Activated CD4-positive, alpha-beta T cell treated with anti-CD3 and anti-CD28 coated beads for 24 hours (primary cell): ENCODE measurements around the gene TSNAXIP1.
"Not testable (repeated sequence)": the region's sequence is repeated elsewhere in the genome, so short reads cannot be mapped to it uniquely, and the experiment has no call there.

Experiments
- DNase-seq, 2 donors: peaks; one replicate each; pipeline ENCODE4 v3.0.0-alpha.2; 2020; ENCODE audit warnings: low read depth in 2 of 2

Gene TSNAXIP1

GRCh38 chr16:67858500-67858899, 51.8 kb downstream of the TSNAXIP1 start:
- DNase-seq = no peak

- DNase-seq = no peak
These were observed 54.1 kb downstream of the TSNAXIP1 start for GRCh38 chr16:67860589-67861398.

- DNase-seq = no peak
These were observed 55.2 kb downstream of the TSNAXIP1 start for GRCh38 chr16:67861877-67862276.

DNA sequence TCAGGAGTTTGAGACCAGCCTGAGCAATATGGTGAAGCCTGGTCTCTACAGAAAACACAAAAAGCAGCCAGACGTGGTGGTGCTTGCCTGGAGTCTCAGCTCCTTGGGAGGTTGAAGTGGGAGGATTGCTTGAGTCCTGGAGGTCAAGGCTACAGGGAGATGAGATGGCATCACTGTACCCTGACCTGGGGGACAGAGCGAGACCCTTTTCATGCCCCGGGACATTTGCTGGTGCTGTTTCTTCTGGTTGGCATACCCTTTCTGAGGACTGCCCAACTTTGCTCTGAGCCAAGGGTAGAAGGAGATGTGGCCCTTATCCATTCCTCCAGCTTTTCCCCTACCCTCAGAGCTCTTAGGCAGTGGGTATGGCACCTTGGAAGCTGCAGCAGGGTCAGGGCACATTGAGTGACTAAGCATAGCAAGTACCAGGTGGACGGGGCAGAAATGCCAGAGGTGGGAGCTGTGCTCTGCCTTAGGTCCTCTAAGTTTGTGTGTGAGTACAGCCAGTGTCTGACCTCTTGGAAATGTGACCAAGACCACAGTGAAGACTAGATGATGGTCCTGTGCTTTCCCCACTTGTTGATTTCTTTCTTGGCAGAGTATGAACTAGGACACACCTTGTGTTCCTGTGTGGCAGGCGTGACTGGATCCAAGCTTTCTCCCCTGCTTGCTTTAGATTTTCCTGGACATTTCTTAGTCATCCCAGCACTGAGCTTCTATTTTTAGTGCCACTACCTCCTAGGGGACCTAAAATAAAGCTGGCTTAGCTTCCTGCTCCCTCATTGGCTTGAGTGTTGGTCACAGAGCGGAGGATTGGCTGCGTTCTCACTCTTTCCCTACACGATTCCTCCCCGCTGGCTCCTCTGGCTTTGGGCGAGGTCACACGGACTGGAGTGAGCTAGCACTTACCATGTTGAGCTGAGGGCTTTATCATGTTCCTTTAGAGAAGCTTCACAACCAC, 56.2 kb downstream of the TSNAXIP1 start:
- no peak for DNase-seq

DNA sequence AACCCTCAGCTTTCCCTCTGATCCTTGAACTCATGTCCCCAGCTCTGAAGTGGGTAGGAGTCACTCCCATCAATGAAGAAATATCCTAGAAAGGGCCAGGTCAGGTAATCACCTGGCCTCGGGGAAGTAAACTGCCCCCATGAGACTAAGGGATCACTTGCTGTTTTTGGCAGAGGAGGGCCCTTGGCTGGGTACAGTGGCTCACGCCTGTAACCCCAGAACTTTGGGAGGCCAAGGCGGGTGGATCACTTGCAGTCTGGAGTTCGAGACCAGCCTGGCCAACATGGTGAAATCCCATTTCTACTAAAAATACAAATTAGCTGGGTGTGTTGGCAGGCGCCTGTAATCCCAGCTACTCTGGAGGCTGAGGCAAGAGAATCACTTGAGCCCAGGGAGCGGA, 57.4 kb downstream of the TSNAXIP1 start:
- not testable (repeated sequence) for DNase-seq

- DNase-seq = no peak
These were observed 57.9 kb downstream of the TSNAXIP1 start for GRCh38 chr16:67864594-67864993.

DNA sequence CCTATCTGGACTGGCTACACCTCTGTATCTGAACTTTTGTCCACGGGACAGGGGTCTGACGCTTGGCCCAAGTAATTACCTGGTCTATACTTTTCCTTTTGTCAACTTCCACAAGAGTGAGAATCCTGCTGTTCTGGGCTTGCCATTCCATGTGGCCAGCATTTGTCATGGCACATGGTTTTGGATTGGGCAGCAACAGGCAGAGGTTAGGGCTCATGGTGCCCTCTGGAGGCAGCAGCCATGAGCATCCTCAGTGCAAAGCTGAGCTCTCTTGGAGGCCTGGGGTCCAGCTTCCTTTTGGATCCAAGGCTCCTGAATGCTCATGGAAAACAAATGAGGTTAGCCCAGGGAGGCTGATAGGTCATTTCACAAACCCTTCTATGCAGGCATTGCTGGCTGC, 58.6 kb downstream of the TSNAXIP1 start:
- no peak for DNase-seq

- no peak for DNase-seq
These were observed 61.6 kb downstream of the TSNAXIP1 start for GRCh38 chr16:67868290-67868689.

GRCh38 chr16:67869653-67870052, 63.0 kb downstream of the TSNAXIP1 start:
- no peak for DNase-seq

- DNase-seq = no peak
These were observed 64.6 kb downstream of the TSNAXIP1 start for GRCh38 chr16:67871256-67871655.

DNA sequence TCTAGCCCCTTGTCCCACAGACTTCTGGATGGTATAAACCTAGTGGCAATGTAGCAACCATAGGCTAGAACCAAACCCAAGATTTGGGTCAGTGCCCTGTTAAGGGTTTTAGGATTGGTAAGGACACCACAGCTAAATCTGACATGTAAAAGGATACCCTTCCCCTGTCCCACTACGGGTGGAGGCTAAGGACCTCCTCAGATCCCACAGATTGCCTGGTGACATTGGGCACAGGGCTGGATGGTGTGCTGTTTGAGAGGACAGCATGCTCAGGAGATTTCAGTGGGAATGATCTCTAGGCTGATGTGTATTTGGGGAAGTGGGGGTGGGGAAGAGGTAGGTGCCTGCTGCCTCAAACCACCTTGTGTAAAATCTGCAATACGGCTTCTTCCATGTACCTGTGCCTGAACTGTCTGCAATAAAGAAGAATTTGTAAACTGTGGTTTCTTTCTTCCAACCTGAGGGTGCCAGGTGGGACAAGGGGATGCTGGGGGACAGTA, 65.5 kb downstream of the TSNAXIP1 start:
- no peak for DNase-seq

DNA sequence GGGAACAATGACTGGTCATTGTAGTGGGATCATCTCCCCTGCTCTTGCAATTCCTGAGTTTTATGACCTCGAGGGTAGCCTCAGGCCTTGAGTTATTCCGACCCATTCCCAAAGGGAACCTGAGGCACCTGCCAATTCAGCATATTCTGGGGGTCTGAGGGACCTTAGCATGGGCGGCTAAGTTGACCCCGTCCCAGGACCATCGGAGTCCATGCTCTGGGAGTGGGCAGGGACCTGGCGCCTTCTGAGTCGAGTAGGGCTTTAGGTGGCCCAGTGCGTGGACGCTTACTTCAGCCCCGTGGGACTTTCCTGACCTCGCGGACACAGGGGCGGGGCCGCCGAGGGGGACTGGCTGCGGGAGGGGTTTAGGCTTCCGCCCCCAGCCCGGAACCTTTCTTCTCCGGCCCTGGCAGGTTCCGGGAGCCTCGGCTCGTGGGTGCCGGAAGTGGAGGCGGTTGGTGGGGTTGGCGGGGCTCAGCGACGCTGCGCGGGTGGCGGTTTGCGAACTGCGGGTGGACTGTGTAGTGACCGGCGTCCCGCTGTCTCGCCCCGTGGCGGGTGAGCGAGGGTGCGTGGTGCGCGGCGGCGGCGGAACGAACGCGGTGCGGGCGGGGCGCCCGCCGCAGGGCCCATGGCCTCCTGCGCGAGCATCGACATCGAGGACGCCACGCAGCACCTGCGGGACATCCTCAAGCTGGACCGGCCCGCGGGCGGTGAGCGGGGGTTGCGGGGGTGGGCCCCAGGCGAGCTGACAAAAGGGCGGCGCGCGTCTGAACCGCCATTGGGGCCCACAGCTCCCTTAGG, 66.1 kb downstream of the TSNAXIP1 start, which contains the start of gene EDC4:
EDC4 (plus strand) TSS at position 422 of the 804 bp plus-strand sequence; CDS start at position 632, 210 bp downstream.
- DNase-seq = peak; percentile 77 to 81

DNA sequence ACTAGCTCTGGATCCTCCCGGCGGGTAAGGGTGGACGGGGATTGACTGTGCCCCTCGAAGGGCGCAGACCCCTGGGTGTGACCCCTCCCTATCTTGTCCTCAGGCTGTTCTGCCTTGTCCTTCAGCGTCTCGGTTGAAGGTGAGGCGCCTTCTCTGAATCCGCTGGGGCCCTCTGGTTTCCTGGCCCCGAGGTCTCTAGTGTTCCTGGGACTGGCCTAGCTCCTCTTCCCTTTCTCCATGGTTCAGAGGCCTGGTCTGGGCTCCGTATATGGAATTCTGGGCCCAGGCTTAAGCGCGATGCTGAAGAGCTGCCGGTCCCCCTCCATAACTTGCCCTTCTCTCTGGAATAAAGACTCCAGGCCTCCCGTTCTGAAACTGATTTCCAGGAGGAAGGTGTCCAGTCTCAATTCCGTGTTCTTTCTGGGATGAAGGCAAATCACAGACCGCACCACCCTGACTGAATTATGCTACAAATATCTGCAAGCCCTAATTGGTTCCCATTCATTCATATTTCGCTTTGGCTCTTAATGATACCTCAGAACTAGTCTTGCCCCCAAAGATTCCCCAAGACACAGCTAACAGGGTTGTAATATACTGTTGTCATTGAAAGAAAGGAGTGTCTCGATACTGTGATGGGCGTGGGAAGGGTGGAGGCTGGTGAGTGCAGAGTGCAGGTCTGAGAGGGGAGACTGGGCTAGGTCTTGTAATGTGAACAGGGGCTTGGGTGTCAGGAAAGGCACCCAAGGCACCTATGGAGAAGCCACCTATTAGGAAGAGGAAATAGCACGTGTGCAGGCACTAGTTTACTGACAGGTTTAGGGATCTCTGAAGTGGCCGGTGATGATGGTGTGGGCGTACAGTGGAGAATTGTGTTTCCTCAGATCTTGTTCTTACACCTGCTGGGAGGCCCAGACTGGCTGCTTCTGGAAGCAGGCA, 67.0 kb downstream of the TSNAXIP1 start:
- DNase-seq = no peak

DNA sequence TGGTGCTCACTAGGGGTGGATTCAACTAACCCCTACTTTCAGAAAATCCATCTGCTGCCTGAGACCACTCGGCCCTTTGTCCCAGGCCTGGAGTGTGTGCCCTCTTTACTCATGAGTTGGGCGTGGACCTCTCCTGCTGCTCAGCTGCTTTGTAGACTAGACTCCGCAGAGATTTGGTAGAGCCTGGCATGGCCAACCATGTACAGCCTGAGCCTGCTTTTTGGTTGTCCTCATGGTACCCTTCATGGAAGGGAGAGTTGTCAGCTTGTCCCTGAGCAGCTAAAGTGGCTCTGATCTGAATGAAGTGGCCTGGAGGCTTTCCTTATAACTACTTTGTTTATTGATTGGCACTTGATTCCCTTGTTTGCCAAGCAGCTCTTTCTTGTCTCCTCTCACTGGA, 67.7 kb downstream of the TSNAXIP1 start:
- DNase-seq = no peak

GRCh38 chr16:67877064-67877463, 70.4 kb downstream of the TSNAXIP1 start:
- no peak for DNase-seq
